Right lobe of liver (tissue), 5 donors: ENCODE results near the gene CHI3L2. TPM values are rescaled to one million over a fixed set of nuclear protein-coding genes. Genes with fewer than 3 reads are reported as not detected.

Source experiments
- small RNA-seq, 2 experiments: library from RNA; depleted of rRNA; stranded (forward); fragments of <200 nt; gene quantifications; one replicate each; pipeline ENCODE3, GENCODE V24; 2016
- total RNA-seq, 6 experiments: library from RNA; depleted of rRNA in 2 of 6; stranded (reverse); fragments of >200 nt in 2 of 6; fragmentation: NEBNext Ultra II Directional in 3 of 6; extraction: Animal tissue kit (Norgen Biotek cat#: 25700) in 3 of 6; gene quantifications; one replicate each; pipeline versions ENCODE4 v1.1.0 to v1.2.4, GENCODE V29; 2016 to 2023
- donor health status: DM: no; HTN: no; CAD: no.
- donor health status: DM: no; HTN: no; CAD: no.
- donor health status: DM: no; HTN: yes; CAD: no.
- donor health status: DM: no; HTN: yes; CAD: no.

The CHI3L2 gene
- total RNA-seq, 6 experiments from 2014 or later: 0.15 to 0.58 (median 0.26) TPM; not detected in 1

Small RNA genes within 50 kb of the gene (small RNA-seq; reads per million reads assigned to genes)
- gene AL355816.1: 0 reads per million in 2 experiments

Other genes starting within 250 kb of the CHI3L2 start
- gene DRAM2, start 87.6 kb upstream of the CHI3L2 start, total RNA-seq: 10 to 100 TPM; 16.7 to 37.2 (median 22.9) TPM
- gene CEPT1, start 87.5 kb upstream of the CHI3L2 start, total RNA-seq: 10 to 100 TPM; 21.9 to 35.0 (median 27.8) TPM
- gene DENND2D, start 27.1 kb upstream of the CHI3L2 start, total RNA-seq: 10 to 100 TPM in 5 of 6 experiments, 1 to 10 TPM in 1; 9.6 to 18.6 (median 13.9) TPM
- not detected for gene CHIA, start 63.1 kb downstream of the CHI3L2 start, total RNA-seq
- 1 to 10 TPM; 1.4 to 6.3 (median 4.1) TPM for gene OVGP1, start 200.0 kb downstream of the CHI3L2 start, total RNA-seq
- 10 to 100 TPM; 11.4 to 27.3 (median 14.0) TPM for gene WDR77, start 221.5 kb downstream of the CHI3L2 start, total RNA-seq
- gene ATP5PB, start 221.8 kb downstream of the CHI3L2 start, total RNA-seq: 100 to 1,000 TPM; 128 to 152 (median 148) TPM
- 10 to 100 TPM in 2 of 6 experiments, 1 to 10 TPM in 4; 6.1 to 16.9 (median 9.3) TPM for gene C1orf162, start 246.3 kb downstream of the CHI3L2 start, total RNA-seq